Erythroblast (primary cell): ENCODE measurements around the gene KRTAP4-9.

Experiments used
- GATA1 ChIP-seq: IDR thresholded peaks from 2 replicates; pipeline ENCODE4 v1.6.1; 2011; ENCODE audit warnings: low read depth, mild to moderate bottlenecking, control low read depth, low read length, moderate library complexity
- POLR2A ChIP-seq: IDR thresholded peaks from 2 replicates; pipeline ENCODE4 v1.6.1; 2011; ENCODE audit warnings: mild to moderate bottlenecking, low read length

- TF ChIP-seq POLR2A (no peak), GATA1 (no peak)
Measured at GRCh38 chr17:41121742-41122141, 16.6 kb downstream of the KRTAP4-9 start.
